ENCODE results near the gene CCL19. TPM values are rescaled to one million over a fixed set of nuclear protein-coding genes. Genes with fewer than 3 reads are reported as not detected.

The CCL19 gene
- total and polyA plus RNA-seq, 2 of the 8 experiments (the other 6 are each of a cell fraction or from before 2014, with no cell fraction given) = not detected

DNA sequence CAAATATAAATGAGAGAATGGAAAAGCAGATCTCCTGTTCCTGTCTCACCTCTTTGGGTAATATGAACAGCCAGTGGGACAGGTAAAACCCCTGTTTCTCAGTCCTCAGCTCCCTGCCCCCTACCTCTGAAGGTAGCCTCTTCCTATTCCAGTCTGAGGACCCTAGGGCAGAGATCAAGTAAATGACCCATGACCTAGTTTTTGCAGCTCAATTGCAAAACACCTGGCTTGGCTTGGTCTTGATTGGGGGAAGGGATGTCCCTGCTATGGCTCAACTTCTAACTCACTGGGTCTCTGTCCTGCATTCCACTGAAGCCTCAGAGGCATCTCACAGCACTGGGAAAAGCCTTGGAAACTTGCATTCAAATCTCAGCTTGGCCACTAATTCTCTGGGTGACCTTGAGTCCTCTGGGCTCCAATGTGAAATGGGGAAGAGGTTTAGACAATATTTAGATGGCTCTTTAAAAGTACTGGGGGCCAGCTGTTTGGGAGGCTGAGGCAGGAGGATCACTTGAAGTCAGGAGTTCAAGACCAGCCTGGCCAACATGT lies 46.2 kb downstream of the CCL19 start (continued):
- TF ChIP-seq RAD21 (IDR thresholded peaks at IDR 0.05 in 1 of 2, conservative IDR thresholded peaks at IDR 0.05 in 1 of 2; ENCODE audit: low read depth in 2 of 2, low read length in 2 of 2) = peak in 1 of 2 experiments; percentile 2; a peak in 1 of 4 replicates
- TF ChIP-seq RBBP5 (IDR thresholded peaks at IDR 0.05; ENCODE audit: borderline replicate concordance, low read depth, low read length) = peak; percentile 89
- TF ChIP-seq ZNF274 (IDR thresholded peaks at IDR 0.05; ENCODE audit: borderline replicate concordance, extremely low read depth, low read length) = no peak
- TF ChIP-seq HDAC6 (IDR thresholded peaks at IDR 0.05; ENCODE audit: low read depth, low read length) = no peak
- peak; percentile 90 for TF ChIP-seq CEBPB (IDR thresholded peaks at IDR 0.05; ENCODE audit: low read depth, low read length)
- TF ChIP-seq SRF (IDR thresholded peaks at IDR 0.05; ENCODE audit: low read depth, low read length) = no peak
- TF ChIP-seq KDM1A (IDR thresholded peaks at IDR 0.05; ENCODE audit: borderline replicate concordance, low read length) = 0 out of 2 replicates have a peak, but pooled peaks have one; percentile 12
- peak; percentile 95 for TF ChIP-seq TCF12 (IDR thresholded peaks at IDR 0.05; ENCODE audit: low read depth, low read length)
- TF ChIP-seq RXRA (IDR thresholded peaks at IDR 0.05; ENCODE audit: insufficient read depth, low read depth, low read length) = no peak
- no peak for TF ChIP-seq POU5F1 (IDR thresholded peaks at IDR 0.05; ENCODE audit: low read depth, low read length)
- TF ChIP-seq POLR2AphosphoS5 (IDR thresholded peaks at IDR 0.05; ENCODE audit: low read depth, low read length) = no peak
- TF ChIP-seq KDM5A (IDR thresholded peaks at IDR 0.05; ENCODE audit: low read length) = no peak
- TF ChIP-seq E2F6 (IDR thresholded peaks at IDR 0.05) = no peak
- TF ChIP-seq EZH2 (IDR thresholded peaks at IDR 0.05; ENCODE audit: low read depth, low read length, severe bottlenecking) = no peak
- TF ChIP-seq CHD2 (IDR thresholded peaks at IDR 0.05; ENCODE audit: low read length) = no peak
- TF ChIP-seq SP1 (IDR thresholded peaks at IDR 0.05; ENCODE audit: low read depth, low read length) = peak; percentile 94
- TF ChIP-seq GTF2F1 (IDR thresholded peaks at IDR 0.05; ENCODE audit: borderline replicate concordance, low read depth, low read length) = no peak
